NCI-H1092 (cell line): Measurements from ENCODE around the gene GABRR3.

Source experiments
- DNase-seq: peaks from one replicate; lab custom pipeline; 2025; lab: John Stamatoyannopoulos, UW

GABRR3 gene

GRCh38 chr3:98035208-98035607 is at the start of gene GABRR3:
GABRR3 (minus strand) TSS chr3:98035315; CDS start chr3:98034987, 328 bp downstream.
- no peak for DNase-seq

DNA sequence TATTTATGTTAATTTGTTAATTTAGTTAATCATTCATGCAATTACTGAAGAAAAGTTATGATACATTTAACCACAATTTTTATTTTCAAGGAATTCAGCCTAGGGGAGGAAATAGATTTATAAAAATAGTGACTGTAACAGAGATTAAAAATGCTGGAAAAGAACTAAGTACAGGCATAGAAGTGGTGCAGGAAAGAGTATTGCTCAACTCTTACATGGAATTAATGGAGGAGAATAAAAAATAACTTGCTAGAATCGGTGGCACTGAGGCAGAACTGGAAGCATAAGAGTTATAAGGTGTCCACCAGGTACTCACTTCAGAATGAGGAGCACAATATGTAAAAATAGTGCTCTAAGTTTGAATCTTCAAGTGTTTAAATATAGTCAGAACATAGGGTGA is 38.4 kb upstream of the GABRR3 start:
- DNase-seq, result no peak

DNA sequence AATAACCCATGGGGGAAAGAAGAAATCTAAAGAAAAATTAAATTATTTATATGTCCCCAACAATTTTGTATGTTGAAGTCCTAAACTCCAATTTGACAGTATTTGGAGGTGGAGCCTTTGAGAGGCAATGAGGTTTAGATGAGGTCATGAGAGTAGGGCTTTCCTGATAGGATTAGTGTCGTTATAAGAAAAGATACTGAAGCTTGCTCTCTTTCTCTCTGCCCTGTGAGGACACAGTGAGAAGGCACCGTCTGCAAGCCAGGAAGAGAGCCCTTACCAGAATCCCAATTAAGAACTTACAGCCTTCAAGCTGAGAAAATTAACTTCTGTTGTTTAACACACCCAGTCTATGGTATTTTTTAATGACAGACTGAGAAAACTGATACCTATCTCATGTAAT is 35.7 kb upstream of the GABRR3 start:
- no peak for DNase-seq

DNA sequence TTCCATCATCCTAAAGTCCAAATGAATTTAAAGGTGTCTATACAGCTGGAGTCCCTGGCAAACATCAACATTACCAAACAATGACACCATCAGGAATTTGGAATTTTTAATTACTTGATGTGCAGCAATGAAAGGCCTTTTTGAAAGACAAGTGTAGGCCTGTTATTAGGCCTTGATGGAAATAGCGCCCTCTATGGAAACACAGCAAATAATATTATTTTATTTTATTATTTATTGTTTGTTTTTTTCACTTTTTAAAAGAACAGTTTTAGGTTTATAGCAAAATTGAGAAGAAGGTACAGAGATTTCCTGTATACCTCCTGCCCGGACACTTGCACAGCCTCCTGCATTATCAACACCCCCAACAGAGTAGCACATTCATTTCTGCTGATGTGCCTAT is 33.7 kb upstream of the GABRR3 start:
- DNase-seq, result no peak

DNA sequence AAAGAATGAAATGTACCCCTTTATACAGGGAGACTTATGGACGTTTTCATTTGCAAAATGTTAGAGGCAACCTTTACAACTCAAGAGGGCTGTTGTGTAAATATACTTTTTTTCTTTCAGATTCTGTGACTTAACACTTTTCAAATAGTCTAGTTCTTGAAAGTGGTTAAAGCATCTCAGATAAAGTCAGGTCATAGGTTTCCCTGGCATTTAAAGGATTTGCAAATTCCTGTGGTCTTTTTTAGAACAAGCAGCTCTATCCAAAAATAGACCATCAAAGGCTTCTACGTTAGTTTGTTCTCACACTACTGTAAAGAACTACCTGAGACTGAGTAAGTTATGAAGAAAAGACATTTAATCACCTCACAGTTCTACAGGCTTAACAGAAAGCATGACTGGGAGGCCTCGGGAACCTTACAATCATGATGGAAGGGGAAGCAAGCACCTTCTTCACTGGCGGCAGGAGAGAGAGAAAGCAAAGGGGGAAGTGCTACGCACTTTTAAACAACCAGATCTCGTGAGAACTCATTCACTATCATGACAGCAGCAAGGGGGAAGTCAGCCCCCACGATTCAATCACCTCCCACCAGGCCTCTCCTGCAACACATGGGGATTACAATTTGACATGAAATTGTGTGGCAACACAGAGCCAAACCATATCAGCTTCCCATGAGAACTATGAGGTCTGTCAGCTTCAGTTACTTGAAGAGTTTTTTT is 23.3 kb upstream of the GABRR3 start:
- DNase-seq, result no peak

GRCh38 chr3:98057631-98058030 is 22.5 kb upstream of the GABRR3 start:
- DNase-seq, result no peak

DNA sequence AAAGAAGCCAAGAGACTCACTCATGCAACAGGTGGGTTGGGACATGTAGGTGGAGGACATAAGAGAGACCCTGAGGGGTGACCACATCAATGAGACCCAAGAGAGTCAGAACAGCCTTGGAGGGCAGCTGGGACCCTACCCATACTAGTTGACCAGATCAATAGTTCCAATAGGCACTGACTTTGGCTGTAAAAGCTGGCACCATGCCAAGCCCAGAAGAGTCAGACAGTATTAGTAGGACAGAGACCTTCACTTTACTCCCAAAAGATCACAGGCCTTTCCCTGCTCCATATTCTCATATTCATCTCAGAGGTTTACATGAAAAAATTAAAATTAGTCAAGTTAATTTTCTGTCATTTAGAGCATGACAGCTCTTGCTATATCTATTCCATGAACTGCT is 20.9 kb upstream of the GABRR3 start:
- DNase-seq, result no peak

DNA sequence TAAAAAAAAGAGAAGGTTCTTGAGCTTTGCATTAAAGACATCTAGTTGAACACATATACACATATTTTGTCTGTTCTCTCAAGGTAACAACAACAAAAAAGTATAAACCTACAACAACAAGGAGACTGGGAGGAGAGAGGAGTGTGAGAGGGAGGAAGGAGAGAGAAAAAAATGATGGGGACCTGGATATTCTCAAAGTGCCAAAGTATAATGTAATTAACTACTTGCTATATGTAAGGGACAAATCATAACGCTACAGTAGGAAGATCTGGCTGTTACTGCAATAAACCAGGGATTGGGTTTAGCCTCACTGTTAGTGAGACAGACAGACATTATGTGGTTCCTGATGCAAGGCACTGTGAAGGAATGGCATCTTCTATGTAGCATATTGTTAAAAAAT is 14.2 kb upstream of the GABRR3 start:
- DNase-seq, result no peak

DNA sequence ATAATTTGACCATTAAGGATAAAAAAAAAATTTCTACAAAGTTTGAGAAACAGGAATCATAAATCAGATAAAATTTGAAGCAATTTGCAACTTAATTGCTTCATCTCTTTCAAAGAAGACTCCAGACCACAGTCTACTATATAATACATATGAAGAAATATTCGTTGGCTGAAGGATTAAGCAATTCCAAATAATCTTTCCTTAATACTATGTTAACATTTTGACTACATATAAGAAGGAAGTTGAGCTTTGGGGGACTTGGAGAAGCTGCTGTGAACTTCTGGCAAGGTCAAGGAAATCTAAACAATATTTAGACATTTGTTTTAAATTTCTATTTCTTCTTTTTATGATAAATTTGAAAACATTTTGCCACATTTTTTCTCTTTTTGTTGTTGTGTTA is 13.5 kb upstream of the GABRR3 start:
- no peak for DNase-seq

DNA sequence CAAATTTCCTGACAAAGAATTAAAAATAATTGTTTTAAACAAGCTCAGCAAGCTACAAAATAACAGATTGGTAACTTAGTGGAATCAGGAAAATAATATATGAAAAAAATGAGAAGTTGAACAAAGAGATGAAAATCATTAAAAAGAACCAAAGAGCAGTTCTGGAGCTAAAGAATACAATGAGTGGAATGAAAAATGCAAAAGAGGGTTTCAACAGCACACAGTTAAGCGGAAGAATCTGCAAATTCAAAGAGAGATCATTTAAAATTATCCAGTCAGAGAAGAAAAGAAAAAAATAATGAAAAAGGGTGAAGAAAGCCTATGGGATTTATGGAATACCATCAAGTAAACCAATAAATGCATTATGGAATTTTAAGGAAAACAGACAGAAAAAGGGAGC is 6.2 kb upstream of the GABRR3 start:
- DNase-seq, result no peak

DNA sequence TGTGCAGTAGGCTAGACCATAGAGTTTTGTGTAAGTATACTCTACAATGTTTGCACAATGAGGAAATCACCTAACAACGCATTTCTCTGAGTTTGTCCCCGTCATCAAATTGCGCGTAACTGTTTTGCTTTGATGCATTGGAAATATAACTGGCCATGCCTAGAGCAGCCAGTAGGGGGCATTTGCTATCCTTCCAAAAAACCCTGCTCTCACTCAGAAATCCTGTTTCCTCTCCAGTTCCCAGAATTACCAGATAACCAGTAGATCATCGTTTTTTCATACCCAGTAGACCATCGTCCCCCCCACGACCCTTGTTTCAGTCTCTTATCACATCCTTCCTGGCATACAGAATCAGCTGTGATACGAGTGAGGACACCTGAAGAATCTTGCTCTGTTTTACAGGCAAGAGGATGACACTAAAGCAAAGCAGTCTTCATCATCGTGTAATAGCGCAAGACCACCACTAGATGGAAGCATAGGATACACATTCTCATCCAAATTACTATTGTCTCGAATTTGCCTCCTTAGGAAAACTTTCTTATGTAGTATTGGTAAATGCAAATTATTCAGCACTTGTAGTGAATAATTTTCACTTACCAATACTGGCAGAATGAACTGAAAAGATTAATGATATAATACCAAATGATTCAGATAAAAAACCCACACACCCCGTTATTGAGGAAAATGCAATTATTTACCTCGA is 4.4 kb upstream of the GABRR3 start:
- peak; percentile 49 for DNase-seq

DNA sequence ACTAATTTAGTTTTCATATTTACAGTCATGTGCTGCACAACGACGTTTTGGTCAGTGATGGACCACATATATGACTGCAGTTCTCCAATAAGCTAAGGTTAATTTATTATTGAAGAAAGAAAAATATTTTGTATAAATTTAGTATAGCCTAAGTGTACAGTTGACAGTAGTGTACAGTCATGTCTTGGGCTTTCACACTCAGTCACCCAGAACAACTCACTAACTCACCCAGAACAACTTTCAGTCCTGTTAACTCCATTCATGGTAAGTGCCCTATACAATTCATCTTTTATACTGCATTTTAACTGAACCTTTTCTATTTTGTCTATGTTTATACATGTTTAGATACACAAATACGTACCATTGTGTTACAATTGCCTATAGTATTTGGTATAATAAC is 3.8 kb upstream of the GABRR3 start:
- no peak for DNase-seq

DNA sequence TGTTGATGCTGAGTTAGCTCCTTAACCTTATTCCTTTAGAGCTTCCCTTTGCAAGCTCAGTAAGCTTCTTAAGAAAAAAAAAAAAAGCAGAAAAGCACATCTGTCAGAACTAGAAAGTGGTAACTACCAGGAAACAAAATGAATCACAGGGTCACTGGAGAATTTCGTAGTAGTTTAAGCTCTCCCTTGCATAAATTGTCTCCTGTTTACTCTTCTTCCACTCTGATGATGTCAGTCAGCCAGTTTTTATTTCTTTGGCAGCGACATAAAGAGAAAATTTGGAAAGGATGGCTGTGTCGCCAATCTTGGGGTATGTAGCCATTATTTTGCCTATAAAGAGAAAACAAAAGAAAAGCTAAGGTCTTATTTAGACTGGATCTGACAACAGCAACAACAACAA is 3.2 kb upstream of the GABRR3 start:
- DNase-seq, result no peak

- no peak for DNase-seq
Observed at GRCh38 chr3:98034486-98034885, 629 bp downstream of the GABRR3 start.

DNA sequence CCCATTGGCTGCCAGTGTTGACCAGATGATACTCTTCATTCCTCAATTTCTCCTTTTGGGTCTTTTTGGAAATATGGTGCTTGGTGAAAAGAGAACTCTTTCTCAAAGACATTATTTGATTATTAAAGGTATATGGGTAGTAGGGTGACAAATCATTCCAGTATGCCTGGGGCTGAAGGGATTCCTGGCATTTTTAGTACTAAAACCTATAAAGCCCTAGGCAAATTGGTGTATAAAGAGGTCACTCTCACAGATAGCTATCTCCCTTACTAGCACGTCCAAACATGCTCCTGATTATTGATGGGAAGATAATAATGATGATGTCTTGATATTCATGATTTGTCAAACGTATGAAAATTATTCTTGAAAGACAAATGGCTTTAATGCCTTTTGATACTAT is 1.1 kb downstream of the GABRR3 start:
- DNase-seq, result no peak

DNA sequence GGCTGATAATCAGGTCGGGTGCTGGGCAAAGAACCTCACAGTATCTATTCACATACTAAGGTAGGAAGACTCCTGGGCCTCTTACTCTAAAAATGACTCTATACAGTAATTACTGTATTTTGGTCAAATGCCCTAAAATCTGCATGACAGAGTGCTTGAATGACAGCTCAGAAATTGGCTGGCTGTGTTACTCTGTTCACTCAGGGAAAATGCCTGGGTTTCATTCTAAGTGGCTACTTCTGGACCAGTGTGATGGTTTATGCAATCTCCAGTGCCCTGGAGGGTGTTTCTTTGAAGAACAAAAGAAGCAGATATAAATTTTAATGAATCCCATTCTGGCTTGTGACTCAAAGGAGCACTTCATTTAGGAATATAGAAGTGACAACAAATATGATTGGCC is 2.2 kb downstream of the GABRR3 start:
- no peak for DNase-seq

- no peak for DNase-seq
Observed at GRCh38 chr3:98032265-98032664, 2.9 kb downstream of the GABRR3 start.

DNA sequence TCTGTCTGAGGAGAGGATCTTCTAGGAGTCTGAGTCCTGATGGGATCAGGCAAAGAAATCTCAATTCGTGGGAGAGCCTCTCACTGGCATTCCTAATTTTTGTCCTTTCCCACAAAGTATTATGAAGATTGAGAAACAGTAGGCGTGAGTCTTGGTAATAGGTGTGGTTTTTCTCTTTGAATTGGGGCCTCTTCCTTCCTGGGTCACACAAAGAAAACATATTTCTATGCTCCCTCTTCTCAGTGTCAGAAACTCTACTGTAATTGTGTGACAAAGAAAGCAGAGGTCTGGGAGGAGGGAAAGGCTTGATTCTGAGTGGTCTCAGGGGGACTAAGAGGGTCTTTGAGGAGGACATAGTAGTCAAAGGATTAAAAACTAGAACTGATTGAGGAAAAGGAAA is 6.0 kb downstream of the GABRR3 start:
- DNase-seq, result no peak

GRCh38 chr3:98027085-98027446 is 8.0 kb downstream of the GABRR3 start:
- DNase-seq, result peak; percentile 19

DNA sequence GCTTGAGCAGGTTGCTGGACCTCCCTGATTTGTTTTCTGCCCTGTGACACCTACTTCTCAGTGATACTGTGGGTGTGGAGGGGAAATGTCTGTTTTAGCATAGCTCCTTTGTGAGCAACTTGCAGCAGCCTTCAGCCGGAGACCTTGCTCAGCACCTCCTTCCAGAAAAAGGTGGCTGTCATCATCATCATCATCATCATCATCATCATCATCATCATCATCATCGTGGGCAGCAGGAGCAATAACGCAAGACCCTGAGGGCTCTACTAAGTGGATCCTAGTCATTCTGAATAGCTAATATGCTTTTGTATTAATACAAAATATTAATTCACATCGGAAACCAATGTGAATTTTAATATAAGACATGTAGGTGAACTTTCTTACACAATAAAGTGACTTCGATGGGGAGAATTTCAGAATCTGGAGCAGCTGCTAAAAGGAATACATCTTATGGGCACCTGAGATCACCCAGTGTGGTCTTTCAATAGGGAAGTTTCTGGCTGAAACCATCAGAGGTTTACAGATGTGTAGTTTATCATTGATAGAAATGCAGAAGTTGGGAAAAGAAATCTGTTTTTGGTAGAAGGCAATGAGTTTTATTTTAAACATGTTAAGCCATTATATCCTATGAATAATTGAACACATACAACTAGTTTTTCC is 8.6 kb downstream of the GABRR3 start:
- no peak for DNase-seq

- no peak for DNase-seq
Observed at GRCh38 chr3:98025392-98025945, 9.6 kb downstream of the GABRR3 start.

GRCh38 chr3:98022978-98023820 is 11.9 kb downstream of the GABRR3 start:
- peak; percentile 70 for DNase-seq
